CD14-positive monocyte (primary cell): Measurements from ENCODE around the gene KLHL20. TPM values are rescaled to one million over a fixed set of nuclear protein-coding genes. Genes with fewer than 3 reads are reported as not detected.
"Not testable (repeated sequence)": the region's sequence is repeated elsewhere in the genome, so short reads cannot be mapped to it uniquely, and the experiment has no call there.

Experiments
- DNase-seq, 3 donors: peaks; one replicate each; pipeline ENCODE4 v3.0.0-alpha.2; 2011 to 2022
- H2AFZ ChIP-seq: 2 replicates; pipeline ENCODE4 v1.6.0; 2012; ENCODE audit warnings: mild to moderate bottlenecking, low read depth, low read length, inconsistent platforms; ENCODE audit not compliant: insufficient read depth, poor library complexity, severe bottlenecking
- H3K27ac ChIP-seq, 2 donors: 1 replicate in 1 of 2; 2 replicates in 1 of 2; pipeline ENCODE4 v1.5.1; 2012 to 2013; ENCODE audit warnings: low read length in 2 of 2, control low read depth in 1 of 2, inconsistent platforms in 1 of 2, low read depth in 1 of 2, mild to moderate bottlenecking in 1 of 2
- H3K27me3 ChIP-seq, 2 donors: one replicate each; pipeline versions ENCODE4 v1.6.0 to v1.6.1; 2011 to 2013; ENCODE audit warnings: low read length in 2 of 2; ENCODE audit not compliant: control insufficient read depth in 2 of 2, insufficient read depth in 2 of 2
- H3K36me3 ChIP-seq, 2 donors: replicated peaks in 1 of 2; 1 replicate in 1 of 2; 2 replicates in 1 of 2; pipeline versions ENCODE4 v1.5.1 to v1.6.1; 2012 to 2013; ENCODE audit warnings: low read length in 2 of 2, control low read depth in 1 of 2, inconsistent platforms in 1 of 2, mild to moderate bottlenecking in 1 of 2; ENCODE audit not compliant: insufficient read depth in 2 of 2, control insufficient read depth in 1 of 2
- H3K4me1 ChIP-seq, 2 donors: 1 replicate in 1 of 2; 2 replicates in 1 of 2; pipeline versions ENCODE4 v1.5.1 to v1.6.1; 2012 to 2013; ENCODE audit warnings: low read length in 2 of 2, control low read depth in 1 of 2, inconsistent platforms in 1 of 2, mild to moderate bottlenecking in 1 of 2, moderate library complexity in 1 of 2; ENCODE audit not compliant: insufficient read depth in 2 of 2, control insufficient read depth in 1 of 2
- H3K4me2 ChIP-seq: replicated peaks from 2 replicates; pipeline ENCODE3; 2012; ENCODE audit warnings: low read length, moderate library complexity, mild to moderate bottlenecking; ENCODE audit not compliant: poor library complexity, severe bottlenecking; ENCODE audit errors: extremely low read depth
- H3K4me3 ChIP-seq, 3 experiments: fragments of 200-600 bp in 1 of 3; sonication (generic) in 1 of 3; replicated peaks in 1 of 3; 1 replicate in 2 of 3; 2 replicates in 1 of 3; pipeline ENCODE4 v1.5.1; 2011 to 2013; ENCODE audit warnings: low read length in 3 of 3, mild to moderate bottlenecking in 3 of 3, control low read depth in 2 of 3, low read depth in 2 of 3, inconsistent platforms in 1 of 3, moderate library complexity in 1 of 3
- H3K79me2 ChIP-seq: 2 replicates; pipeline ENCODE4 v1.6.0; 2012; ENCODE audit warnings: mild to moderate bottlenecking, control low read depth, inconsistent platforms, low read length, moderate library complexity; ENCODE audit not compliant: insufficient read depth
- H3K9ac ChIP-seq: 2 replicates; pipeline ENCODE4 v1.6.0; 2017; ENCODE audit warnings: low read length, mild to moderate bottlenecking; ENCODE audit not compliant: insufficient read depth, poor library complexity, severe bottlenecking
- H3K9me3 ChIP-seq, 2 donors: replicated peaks in 1 of 2; 1 replicate in 1 of 2; 2 replicates in 1 of 2; pipeline versions ENCODE4 v1.5.1 to v1.6.1; 2012 to 2013; ENCODE audit warnings: low read length in 2 of 2, control low read depth in 1 of 2; ENCODE audit not compliant: control insufficient read depth in 1 of 2, insufficient read depth in 1 of 2
- H4K20me1 ChIP-seq: 2 replicates; pipeline ENCODE4 v1.6.0; 2012; ENCODE audit warnings: mild to moderate bottlenecking, low read length, control low read depth, moderate library complexity; ENCODE audit not compliant: insufficient read depth
- H3K27ac Mint-ChIP-seq, 7 donors: one replicate each; pipeline ENCODE4 v1.8.0; 2020; ENCODE audit warnings: mild to moderate bottlenecking in 7 of 7, mixed read lengths in 7 of 7, moderate library complexity in 6 of 7, inconsistent platforms in 2 of 7
- H3K27me3 Mint-ChIP-seq, 3 donors: one replicate each; pipeline ENCODE4 v1.8.0; 2021 to 2022; ENCODE audit warnings: low read depth in 3 of 3, mild to moderate bottlenecking in 3 of 3, mixed read lengths in 3 of 3, moderate library complexity in 3 of 3, inconsistent platforms in 1 of 3
- H3K36me3 Mint-ChIP-seq, 2 donors: one replicate each; pipeline ENCODE4 v1.8.0; 2020; ENCODE audit warnings: mixed read lengths in 2 of 2, inconsistent platforms in 1 of 2, mild to moderate bottlenecking in 1 of 2
- H3K4me1 Mint-ChIP-seq: one replicate; pipeline ENCODE4 v1.8.0; 2020; ENCODE audit warnings: mild to moderate bottlenecking, mixed read lengths
- H3K4me3 Mint-ChIP-seq, 2 donors: one replicate each; pipeline ENCODE4 v1.8.0; 2020; ENCODE audit warnings: mild to moderate bottlenecking in 2 of 2, mixed read lengths in 2 of 2, moderate library complexity in 1 of 2
- H3K9me3 Mint-ChIP-seq, 7 donors: one replicate each; pipeline ENCODE4 v1.8.0; 2020 to 2022; ENCODE audit warnings: mixed read lengths in 7 of 7, mild to moderate bottlenecking in 6 of 7, moderate library complexity in 6 of 7, inconsistent platforms in 2 of 7
- WGBS: methylation state at CpG from one replicate; pipeline ENCODE4 v1.1.5; 2013; ENCODE audit warnings: missing lambda C conversion rate; ENCODE audit not compliant: insufficient coverage; 5-methylcytosine and 5-hydroxymethylcytosine counted together
- intact Hi-C, 2 donors: fragments of 100-400 bp; cut with micrococcal nuclease; formaldehyde crosslinking; loops; one replicate each; pipeline versions ENCODE4 v1.15.0 to v1.15.1; 2023
- polyA plus RNA-seq, 3 donors: library from polyadenylated mRNA; depleted of rRNA in 1 of 3; unstranded in 2 of 3; stranded (reverse) in 1 of 3; fragments of 300-500 nt in 2 of 3; fragments of >200 nt in 1 of 3; fragmentation: Illumina TruSeq in 2 of 3; gene quantifications; 1 replicate in 2 of 3; 2 replicates in 1 of 3; pipeline ENCODE4 v1.2.3, GENCODE V29; 2012 to 2021
- TF ChIP-seq, protein P1 (sequence below): fragments of 200-600 bp; IDR thresholded peaks from one replicate; pipeline ENCODE4 v1.8.0; 2022; ENCODE audit warnings: antibody characterized with exemption, mild to moderate bottlenecking

KLHL20 gene
- polyA plus RNA-seq, 3 donors, result 6.5 to 9.4 (median 8.2) TPM

DNA sequence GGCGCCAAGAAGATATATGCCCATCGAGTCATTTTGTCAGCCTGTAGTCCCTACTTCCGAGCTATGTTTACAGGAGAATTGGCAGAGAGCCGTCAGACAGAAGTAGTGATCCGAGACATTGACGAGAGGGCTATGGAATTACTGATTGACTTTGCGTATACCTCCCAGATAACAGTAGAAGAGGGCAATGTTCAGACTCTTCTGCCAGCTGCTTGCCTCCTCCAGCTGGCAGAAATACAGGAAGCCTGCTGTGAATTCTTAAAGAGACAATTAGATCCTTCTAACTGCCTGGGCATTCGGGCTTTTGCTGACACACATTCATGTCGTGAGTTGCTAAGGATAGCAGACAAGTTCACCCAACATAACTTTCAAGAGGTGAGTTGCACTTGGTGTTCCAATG is 19.1 kb downstream of the KLHL20 start:
- DNase-seq, result no peak
- no peaks in the 10 kb centered on the region for H3K4me1 ChIP-seq
- no peak overlapping the region for H3K4me3 ChIP-seq
- TF ChIP-seq, protein P1, sequence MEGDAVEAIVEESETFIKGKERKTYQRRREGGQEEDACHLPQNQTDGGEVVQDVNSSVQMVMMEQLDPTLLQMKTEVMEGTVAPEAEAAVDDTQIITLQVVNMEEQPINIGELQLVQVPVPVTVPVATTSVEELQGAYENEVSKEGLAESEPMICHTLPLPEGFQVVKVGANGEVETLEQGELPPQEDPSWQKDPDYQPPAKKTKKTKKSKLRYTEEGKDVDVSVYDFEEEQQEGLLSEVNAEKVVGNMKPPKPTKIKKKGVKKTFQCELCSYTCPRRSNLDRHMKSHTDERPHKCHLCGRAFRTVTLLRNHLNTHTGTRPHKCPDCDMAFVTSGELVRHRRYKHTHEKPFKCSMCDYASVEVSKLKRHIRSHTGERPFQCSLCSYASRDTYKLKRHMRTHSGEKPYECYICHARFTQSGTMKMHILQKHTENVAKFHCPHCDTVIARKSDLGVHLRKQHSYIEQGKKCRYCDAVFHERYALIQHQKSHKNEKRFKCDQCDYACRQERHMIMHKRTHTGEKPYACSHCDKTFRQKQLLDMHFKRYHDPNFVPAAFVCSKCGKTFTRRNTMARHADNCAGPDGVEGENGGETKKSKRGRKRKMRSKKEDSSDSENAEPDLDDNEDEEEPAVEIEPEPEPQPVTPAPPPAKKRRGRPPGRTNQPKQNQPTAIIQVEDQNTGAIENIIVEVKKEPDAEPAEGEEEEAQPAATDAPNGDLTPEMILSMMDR, result no peak
- Mint-ChIP-seq H3K36me3 (peaks cover 45 to 51% of the 10 kb centered on the region in 2 donors), H3K9me3 (peaks cover 15 to 33% (median 23%) of the 10 kb centered on the region in 7 donors), H3K4me3 (no peak overlapping the region), H3K4me1 (no peaks in the 10 kb centered on the region), H3K27me3 (no peaks in the 10 kb centered on the region), H3K27ac (no peak overlapping the region)
- H3K9ac ChIP-seq, result no peak overlapping the region
- H3K4me2 ChIP-seq, result no peak overlapping the region
- WGBS, result 96% methylated on average over 9 of the region's 9 CpGs
- intact Hi-C loops, result no loop called here
- H4K20me1 ChIP-seq, result no peaks in the 10 kb centered on the region
- H3K27ac ChIP-seq, result no peak overlapping the region
- peaks cover 13% of the 10 kb centered on the region for H3K79me2 ChIP-seq
- no peaks in the 10 kb centered on the region for H3K27me3 ChIP-seq
- H3K36me3 ChIP-seq, result peaks cover 16 to 49% of the 10 kb centered on the region in 2 donors
- H3K9me3 ChIP-seq, result peaks cover 0 to 13% of the 10 kb centered on the region in 2 donors
- H2AFZ ChIP-seq, result no peak overlapping the region

DNA sequence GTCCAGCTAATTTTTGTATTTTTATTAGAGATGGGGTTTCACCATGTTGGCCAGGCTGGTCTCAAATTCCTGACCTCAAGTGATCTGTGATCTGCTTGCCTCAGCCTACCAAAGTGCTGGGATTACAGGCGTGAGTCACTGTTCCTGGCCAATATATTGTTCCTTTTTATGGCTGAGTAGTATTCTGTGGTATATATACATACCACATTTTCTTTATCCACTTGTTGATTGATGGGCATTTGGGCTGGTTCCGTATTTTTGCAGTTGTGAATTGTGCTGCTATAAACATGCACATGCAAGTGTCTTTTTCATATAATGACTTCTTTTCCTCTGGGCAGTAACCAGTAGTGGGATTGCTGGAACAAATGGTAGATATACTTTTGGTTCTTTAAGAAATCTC is 21.3 kb downstream of the KLHL20 start:
- not testable (repeated sequence) for H3K27me3 ChIP-seq
- H3K36me3 ChIP-seq, result peaks cover 22 to 57% of the 10 kb centered on the region in 2 donors

More for the DNA sequence above, 21.3 kb downstream of the KLHL20 start:
- H2AFZ ChIP-seq, H3K27ac ChIP-seq, H3K4me3 Mint-ChIP-seq, H3K9ac ChIP-seq, H3K4me1 Mint-ChIP-seq, H3K4me1 ChIP-seq, H3K27ac Mint-ChIP-seq, DNase-seq, H3K27me3 Mint-ChIP-seq, H4K20me1 ChIP-seq, H3K4me2 ChIP-seq, intact Hi-C loops, H3K4me3 ChIP-seq: not testable (repeated sequence)
- peaks cover 54 to 73% of the 10 kb centered on the region in 2 donors for H3K36me3 Mint-ChIP-seq
- peaks cover 17 to 41% (median 33%) of the 10 kb centered on the region in 7 donors for H3K9me3 Mint-ChIP-seq
- WGBS, result no CpG with 5 or more reads among the region's 2 CpGs
- Histone ChIP-seq H3K79me2 (peaks cover 23% of the 10 kb centered on the region), H3K9me3 (peaks cover 0 to 16% of the 10 kb centered on the region in 2 donors)
